ENCODE results near the gene MT1E.
"Not testable (repeated sequence)": the region's sequence is repeated elsewhere in the genome, so short reads cannot be mapped to it uniquely, and the experiment has no call there.

MT1E gene

DNA sequence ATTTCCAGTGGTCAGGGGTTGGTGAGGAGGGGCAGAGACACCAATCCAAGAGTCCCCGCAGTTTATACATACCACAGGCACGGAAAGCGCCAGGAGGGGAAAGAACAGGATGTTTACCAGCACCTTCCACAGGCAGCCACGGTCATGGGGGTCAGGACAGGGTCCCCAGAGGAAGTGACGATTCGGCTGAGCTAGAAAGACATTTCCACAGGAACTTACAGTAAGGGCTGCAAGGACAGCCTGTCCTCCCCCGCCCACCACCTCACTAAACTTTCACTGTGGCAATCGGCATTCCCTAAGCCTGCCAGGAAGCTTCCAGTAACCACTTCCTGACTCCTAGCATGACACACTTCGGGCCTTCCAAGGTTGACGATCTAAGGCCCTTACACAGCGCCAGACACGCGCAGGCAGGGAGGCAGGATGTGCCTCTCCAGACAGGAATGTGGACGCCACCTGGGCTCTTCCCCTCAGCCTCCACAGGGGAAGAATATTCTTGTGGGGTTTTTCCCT is 18.4 kb upstream of the MT1E start:
- DNase-seq: no peak

DNA sequence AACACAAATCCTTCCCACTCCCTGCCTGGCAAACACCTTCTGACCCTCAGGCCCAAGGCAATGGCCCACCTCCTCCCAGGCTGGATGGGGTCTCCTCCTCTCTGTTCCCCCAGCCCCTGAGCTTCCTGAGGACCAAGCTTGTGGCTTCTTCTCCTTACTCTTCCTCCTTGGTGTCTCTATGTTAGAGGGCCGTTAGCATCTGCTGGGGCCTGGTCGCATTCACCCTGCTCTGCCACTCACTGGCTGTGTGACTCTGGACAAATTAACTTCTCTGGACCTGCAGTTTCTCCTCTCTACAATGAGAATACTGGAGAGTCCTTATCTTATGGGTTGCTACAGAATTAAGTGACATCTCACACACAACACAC is 17.9 kb upstream of the MT1E start:
- no peak for DNase-seq

DNA sequence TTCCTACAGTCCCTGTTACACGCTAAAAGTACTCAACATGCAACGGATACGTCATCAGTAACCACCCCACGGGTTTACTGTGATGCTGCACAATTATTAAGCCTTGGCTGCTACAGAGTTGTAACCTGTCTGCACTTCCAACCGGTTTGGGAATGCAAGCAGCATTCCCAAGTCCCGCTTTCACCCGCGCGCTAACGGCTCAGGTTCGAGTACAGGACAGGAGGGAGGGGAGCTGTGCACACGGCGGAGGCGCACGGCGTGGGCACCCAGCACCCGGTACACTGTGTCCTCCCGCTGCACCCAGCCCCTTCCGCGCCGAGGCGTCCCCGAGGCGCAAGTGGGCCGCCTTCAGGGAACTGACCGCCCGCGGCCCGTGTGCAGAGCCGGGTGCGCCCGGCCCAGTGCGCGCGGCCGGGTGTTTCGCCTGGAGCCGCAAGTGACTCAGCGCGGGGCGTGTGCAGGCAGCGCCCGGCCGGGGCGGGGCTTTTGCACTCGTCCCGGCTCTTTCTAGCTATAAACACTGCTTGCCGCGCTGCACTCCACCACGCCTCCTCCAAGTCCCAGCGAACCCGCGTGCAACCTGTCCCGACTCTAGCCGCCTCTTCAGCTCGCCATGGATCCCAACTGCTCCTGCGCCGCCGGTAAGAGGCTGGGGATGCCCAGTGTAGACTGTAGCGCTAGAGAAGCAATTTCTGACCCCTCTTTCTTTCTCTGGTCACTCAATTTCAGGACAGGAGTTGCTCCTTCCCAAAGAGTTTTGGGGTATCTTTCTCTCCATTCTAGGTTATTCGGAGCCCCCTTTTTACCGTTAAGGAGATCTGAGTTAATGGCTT is 17.3 kb upstream of the MT1E start, which contains the start of gene MT2A:
Gene MT2A, plus strand, starts transcription at position 542 of the 833 bp plus-strand sequence. Its CDS starts 72 bp downstream, at position 614.
- DNase-seq: peak; percentile 84 to 95

DNA sequence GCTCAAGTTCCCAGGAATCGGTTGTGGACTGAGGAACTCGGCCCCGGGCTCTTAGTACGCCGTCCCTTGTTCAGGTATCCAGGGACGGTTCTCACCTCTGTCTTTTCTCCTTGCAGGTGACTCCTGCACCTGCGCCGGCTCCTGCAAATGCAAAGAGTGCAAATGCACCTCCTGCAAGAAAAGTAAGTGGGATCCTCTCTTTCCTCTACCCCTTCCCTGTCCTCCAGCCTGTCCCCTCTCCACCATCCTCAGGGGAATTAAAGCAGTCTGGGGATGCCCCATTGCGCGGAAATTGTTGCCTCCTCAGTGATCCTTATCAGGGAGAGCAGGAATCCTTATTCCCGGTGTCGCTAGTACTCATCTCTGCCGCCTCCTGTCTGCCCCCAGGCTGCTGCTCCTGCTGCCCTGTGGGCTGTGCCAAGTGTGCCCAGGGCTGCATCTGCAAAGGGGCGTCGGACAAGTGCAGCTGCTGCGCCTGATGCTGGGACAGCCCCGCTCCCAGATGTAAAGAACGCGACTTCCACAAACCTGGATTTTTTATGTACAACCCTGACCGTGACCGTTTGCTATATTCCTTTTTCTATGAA is 16.6 kb upstream of the MT1E start:
- DNase-seq: peak in 1 of 2 experiments; percentile 38

DNA sequence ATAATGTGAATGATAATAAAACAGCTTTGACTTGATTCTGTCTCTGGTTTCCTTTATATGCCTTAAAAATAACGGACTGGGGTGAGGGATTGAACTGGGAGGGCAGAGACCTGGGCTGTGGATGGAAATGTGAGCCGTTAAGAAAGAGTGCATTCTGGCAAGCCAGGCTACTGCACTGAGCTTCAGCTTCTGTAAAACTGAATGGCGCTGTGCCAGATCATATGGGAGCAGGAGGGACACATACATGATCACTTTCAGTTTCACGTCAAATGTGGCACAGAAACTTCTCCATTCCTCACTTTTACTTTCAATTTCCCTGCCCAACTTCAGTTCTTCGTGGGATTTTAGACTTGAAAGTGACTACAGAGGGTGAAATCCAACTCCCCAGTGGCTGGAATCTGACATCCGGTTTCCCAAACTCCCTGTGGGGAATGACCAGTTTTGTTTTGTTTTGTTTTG is 16.1 kb upstream of the MT1E start:
- peak in 1 of 2 experiments; percentile 37 for DNase-seq

DNA sequence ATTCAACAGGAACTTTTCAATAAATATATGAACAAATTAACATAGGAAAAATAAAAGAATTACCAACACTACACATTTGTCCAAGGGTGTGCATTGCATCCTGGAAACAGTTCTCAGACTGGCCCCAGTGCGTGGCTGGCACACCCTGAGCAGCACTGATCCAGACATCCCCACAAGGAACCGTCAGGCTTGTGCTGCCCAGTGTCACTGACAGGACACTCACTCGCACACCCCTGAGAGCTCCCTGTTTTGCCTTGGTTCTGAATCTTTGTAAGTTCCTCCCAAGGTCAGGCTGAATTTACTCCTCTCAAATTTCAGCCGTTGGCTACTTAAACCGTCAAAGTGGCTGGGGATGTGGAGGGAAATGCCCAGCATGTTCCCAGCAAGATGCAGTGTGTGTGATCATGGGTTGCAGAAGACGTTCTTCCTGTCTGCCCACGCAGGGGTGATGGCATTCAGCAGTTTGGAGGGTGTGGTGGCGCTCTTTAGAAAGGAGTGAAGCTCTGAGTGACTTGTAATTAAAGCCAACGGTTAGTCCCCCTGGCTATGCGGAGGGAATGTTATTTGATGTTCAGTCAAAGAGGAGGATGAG is 15.5 kb upstream of the MT1E start:
- DNase-seq: peak in 1 of 2 experiments; percentile 21

DNA sequence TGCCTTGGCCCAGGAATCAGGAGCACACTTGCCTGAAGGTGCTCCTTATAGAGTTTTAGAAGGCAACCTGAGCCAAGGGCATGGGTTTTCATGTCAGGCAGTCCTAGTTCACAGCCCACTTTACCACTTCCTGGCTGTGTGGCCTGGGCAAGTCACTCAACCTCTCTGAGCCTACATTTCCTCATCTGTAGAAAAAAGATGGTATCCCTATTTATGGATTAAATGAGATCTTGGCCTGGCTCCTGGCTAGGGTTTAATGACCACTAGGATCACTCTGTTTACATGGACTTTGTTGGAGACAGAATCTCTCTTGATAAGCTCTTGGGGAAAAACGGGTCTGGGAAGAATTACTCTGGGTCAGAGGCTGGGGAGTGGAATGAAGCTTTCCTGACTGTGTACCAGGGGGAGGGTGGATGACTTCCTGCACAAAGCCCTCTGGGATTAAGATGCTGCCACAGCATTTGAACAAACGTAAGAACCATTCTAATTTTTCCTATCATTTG is 14.9 kb upstream of the MT1E start:
- DNase-seq: no peak

DNA sequence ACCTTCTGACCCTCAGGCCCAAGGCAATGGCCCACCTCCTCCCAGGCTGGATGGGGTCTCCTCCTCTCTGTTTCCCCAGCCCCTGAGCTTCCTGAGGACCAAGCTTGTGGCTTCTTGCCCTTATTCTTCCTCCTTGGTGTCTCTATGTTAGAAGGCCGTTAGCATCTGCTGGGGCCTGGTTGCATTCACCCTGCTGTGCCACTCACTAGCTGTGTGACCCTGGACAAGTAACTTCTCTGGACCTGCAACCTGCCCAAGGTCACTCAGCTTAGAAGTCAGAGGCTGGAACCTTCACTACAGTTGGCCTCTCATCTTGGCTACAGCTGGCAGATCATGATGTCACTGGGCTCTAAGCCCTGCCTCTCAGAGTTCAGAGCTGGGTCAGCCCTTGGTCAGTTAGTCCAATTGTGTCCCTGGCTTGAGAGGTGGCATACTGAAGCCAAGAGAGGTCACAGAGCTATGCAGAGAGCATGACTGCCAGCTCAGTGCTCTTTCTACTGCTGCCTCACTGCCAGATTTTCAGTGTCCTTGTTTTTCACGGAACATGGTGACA is 14.2 kb upstream of the MT1E start:
- DNase-seq: no peak

DNA sequence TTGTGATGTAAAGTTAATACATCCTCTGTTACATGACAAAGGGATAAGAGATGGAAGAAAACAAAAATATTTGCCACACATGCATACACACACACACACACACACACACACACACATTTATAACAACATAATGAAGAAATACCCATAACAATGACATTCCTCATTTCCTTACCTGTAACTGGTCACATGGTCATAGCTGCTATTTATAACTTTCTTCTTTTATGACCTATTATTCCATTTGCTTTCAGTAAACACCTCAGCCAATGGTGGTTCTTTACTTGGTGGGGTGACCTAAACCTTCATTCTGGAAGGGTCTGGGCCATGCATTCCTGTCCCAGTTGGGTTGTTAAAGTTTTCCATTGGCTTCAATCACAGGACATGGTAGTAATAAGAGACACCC is 11.9 kb upstream of the MT1E start:
- no peak for DNase-seq

DNA sequence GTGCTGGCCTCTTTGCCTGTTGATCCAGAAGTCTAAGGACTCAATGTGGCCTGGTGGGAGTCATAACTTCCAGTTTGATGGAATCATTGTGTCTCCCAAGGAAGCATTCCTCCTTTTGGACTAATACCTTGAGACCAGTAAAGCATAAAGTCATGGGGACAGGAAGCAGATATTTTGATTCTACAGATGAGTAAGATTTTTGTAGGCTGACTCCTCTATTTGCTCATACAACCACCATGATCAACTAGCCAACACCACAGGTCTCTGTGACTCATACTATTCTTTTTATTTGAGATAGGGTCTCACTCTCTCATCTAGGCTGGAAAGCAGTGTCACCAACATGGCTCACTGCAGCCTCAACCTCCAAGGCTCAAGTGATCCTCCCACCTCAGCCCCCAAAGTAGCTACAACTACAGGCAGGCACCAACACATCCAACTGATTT is 11.0 kb upstream of the MT1E start:
- DNase-seq: no peak

DNA sequence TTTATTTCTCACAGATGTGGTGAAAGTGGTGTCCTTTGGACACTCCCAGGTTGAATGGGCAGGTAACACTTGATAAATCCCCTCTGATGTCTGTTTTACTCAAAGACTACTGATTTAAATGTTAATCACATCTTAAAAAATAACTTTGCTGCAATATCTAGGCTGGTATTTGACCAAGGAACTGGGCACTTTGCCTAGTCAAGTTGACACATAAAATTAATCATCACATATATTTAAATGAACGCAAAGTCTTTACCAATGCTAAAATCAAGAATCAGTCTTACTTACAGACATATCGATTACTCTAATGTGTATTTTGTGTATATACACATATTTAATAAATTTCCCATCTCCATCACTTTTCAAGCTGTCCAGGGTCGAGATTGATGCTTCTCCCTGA is 10.2 kb upstream of the MT1E start:
- DNase-seq: no peak

DNA sequence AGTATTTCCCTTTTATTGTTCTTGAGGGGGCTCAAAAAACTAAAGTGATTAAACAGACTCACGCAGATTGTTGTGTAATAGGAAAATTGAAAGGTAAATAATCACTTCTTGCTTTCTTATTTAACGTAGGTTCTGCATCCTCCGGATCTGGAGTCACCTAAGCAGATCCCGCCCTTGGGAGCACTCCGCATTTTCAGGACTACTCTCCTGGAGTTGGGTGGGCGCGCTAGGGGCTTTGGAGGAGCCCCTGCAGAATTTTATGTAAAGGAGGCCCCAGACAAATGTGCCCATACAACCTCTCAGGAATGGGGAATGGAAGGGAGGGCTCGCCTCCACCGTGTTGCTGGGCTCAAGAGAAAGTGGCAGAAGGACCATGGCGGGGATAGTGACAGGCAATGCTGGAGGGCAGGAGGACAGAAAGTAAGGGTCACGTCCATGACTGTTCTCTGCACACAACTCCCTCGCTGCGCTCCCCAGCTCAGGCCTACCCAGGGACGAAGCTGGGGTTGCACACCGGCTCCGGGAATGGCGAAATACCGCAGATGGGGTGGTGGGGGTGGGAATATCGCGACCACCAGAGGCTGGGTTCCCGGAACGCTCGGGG is 8.9 kb upstream of the MT1E start:
- DNase-seq: no peak

DNA sequence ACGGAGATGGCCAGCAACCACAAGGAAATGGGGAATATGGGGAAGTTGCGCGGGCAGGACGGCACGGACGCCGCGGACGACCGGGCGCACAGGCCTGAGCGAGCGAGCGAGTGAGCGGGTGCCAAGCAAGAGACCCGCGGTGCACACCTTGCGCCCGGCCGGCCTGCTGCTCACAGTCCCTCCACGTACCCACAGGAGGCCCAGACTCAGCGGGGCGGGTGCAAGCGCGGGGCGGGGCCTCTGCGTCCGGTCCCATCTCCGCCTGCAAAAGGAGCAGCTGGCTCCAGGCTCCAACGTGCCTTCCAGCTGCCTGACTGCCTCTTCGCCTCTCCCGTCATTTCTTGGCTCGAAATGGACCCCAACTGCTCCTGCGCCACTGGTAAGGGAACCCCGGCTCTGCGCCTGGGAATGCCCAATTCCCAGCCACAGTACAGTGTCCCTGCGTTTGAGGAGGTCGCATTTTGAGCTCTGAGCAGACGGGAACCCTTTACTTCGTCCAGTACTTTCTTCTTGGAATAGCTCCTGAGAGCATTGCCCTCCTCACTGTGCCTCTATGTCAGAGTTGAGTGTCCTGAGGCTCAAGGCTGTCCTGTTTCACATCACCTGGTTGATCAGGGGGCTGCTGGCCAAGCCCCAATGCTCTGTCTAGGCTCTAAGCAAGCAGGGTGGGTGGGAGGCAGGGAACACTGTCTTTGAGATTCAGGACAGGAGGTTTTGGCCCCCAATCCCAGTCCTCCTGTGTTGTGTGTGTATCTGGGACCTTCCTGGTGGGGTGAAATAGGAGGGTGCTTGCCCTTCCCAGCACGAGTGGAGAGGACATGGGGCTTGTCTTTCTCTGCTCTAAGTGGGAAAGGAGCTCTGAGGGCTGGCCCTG is 8.1 kb upstream of the MT1E start:
- peak in 1 of 2 experiments; percentile 6 for DNase-seq

DNA sequence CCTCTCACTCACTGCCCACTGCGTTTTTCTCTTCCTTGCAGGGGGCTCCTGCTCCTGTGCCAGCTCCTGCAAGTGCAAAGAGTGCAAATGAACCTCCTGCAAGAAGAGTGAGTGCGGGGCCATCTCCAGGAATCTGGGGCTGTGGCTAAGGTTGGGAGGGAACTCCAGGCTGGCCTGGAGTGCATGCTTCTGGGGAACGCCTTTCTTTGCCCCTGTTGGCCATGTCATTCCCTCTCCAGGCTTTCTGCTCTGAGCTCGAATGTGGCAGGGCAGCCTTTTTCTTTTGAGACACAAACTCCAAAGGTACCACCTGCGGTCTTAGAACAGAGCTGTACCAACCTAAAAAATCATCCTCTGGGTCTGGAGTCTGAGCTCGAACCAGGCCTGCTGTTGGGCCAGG is 7.4 kb upstream of the MT1E start:
- DNase-seq: no peak

DNA sequence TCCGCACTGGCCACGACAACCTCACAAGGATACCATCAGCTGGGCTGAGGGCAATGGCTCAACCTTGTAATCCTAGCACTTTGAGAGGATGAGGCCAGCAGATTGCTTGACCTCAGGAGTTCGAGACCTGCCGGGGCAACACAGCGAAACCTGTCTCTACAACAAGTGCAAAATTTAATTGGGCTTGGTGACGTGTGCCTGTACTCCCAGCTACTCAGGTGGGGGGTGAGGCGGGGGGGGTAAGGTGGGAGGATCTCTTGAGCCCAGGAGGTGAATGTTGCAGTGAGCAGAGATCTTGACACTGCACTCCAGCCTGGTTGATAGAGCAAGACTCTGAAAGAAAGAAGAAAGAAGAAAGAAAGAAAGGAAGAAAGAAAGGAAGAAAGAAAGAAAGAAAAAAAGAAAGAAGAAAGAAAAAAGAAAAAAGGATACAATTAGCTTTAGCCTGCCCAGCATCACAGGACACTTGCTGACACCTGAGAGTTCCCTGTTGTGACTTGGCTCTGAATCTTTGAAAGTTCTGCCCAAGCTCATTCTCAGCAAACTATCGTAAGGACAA is 5.2 kb upstream of the MT1E start:
- no peak for DNase-seq

DNA sequence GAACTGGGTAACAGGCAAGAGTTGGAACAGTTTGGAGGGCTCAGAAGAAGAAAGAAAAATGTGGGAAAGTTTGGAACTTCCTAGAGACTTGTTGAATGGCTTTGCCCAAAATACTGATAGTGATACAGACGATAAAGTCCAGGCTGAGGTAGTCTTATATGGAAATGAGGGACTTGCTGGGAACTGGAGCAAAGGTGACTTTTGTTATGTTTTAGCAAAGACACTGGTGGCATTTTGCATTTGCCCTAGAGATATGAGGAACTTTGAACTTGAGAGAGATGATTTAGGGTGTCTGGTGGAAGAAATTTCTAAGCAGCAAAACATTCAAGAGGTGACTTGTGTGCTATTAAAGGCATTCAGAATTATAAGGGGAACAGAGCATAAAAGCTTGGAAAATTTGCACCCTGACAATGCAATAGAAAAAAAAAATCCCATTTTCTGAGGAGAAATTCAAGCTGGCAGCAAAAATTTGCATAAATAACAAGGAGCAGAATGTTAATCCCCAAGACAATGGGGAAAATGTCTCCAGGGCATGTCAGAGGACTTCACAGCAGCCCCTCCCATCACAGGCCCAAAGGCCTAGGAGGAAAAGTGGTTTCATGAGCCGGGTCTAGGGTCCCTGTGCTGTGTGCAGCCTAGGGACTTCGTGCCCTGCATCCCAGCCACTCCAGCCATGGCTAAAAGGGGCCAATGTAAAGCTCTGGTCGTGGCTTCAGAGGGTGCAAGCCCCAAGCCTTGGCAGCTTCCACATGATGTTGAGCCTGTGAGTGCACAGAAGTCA is 3.7 kb upstream of the MT1E start:
- DNase-seq: not testable (repeated sequence)

DNA sequence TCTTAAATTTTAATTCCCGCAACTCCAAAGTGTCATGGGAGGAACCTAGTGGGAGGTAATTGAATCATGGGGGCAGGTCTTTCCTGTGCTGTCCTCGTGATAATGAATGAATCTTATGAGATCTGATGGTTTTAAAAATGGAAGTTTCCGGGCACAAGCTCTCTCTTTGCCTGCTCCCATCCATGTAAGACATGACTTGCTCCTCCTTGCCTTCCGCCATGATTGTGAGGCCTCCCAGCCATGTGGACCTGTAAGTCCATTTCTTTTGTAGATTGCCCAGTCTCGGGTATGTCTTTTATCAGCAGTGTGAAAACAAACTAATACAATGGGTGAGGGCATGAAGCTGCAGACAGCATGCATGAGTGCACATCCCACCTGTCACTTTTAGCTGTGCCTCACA is 2.4 kb upstream of the MT1E start:
- DNase-seq: not testable (repeated sequence)

DNA sequence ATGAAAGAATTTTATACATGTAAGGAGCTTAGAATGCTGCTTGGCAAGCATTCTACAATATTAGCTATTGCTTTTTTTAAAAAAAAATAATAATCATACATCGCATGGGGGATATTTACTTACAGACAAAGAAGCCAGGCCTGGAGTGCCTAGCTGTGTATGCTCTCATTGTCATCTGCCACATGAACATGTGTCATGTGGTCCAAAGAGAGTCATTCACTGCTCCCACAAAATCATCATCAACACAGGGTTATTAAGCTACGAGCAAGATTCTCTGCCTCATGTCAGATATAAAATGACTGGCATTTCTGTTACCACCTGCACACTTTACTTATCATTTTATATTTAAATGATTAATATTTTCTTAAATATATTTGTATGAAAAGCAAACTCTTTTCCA is 1.9 kb upstream of the MT1E start:
- no peak for DNase-seq

DNA sequence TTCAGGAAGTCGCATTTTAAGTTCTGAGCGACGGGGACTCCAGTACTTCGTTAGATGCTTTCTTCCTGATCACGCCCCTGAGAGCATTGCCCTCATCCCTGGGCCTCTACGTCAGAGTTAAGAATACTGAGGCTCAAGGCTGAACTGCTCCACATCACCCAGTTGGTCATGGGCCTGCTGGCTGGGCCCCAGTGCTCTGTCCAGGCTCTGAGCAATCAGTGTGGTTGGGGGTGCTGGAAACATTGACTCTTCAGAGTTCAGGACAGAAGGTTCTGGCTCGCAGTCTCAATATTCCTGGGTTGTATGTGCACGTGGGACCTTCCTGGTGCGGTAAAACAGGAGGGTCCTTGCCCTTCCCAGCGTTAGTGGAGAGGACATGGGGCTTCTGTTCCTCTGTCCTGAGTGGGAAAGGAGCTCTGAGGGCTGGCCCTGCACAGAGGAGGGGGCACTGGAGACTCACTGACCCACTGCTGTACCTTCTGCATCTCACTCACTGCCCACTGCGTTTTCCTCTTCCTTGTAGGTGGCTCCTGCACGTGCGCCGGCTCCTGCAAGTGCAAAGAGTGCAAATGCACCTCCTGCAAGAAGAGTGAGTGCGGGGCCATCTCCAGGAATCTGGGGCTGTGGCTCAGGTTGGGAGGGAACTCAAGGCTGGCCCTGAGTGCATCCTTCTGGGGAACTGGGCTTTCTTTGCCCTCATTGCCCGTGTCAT is 518 bp downstream of the MT1E start:
- DNase-seq: peak in 1 of 2 experiments; percentile 58

DNA sequence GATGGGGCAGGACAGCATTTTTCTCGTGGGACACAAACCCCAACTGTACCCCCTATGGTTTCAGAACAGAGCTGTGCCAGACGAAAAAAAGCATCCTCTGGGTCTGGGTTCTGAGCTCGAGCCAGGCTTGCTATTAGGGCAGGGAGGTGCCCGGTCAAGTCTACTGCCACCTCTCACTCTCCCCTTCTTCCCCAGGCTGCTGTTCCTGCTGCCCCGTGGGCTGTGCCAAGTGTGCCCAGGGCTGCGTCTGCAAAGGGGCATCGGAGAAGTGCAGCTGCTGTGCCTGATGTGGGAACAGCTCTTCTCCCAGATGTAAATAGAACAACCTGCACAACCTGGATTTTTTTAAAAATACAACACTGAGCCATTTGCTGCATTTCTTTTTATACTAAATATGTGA is 1.1 kb downstream of the MT1E start:
- no peak for DNase-seq
